ENCODE measurements around the gene FADS6. TPM values are rescaled to one million over a fixed set of nuclear protein-coding genes. Genes with fewer than 3 reads are reported as not detected.
"Not testable (repeated sequence)": the region's sequence is repeated elsewhere in the genome, so short reads cannot be mapped to it uniquely, and the experiment has no call there.

The FADS6 gene
- total RNA-seq, 1 donor from 2014 or later, result not detected

DNA sequence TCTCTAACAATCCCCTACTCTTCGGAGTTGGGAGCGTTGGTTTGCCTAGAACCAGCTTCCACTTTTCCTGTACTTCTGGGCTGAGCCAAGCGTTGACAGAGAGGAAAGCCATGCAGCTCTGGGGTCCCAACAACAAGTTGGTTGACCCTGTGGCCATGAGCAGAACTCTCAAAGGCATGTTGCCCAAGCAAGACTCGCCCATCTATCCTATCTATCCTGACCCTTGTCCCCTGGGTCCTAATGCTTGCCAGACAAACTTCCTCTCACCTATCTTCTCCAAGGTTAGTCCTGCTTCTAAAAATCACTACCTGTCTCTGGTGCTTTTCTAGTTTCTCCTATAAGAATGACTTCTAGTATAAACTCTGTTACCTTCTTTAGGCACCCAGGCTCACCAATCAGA is 15.7 kb upstream of the FADS6 start:
- peaks cover 13% of the 10 kb centered on the region for H3K27me3 Mint-ChIP-seq
- H3K36me3 Mint-ChIP-seq (ENCODE audit: low read depth); DNase-seq; H3K27ac Mint-ChIP-seq; H3K9me3 Mint-ChIP-seq; H3K4me1 Mint-ChIP-seq; intact Hi-C loops (cut with micrococcal nuclease); H3K4me3 Mint-ChIP-seq: not testable (repeated sequence)

DNA sequence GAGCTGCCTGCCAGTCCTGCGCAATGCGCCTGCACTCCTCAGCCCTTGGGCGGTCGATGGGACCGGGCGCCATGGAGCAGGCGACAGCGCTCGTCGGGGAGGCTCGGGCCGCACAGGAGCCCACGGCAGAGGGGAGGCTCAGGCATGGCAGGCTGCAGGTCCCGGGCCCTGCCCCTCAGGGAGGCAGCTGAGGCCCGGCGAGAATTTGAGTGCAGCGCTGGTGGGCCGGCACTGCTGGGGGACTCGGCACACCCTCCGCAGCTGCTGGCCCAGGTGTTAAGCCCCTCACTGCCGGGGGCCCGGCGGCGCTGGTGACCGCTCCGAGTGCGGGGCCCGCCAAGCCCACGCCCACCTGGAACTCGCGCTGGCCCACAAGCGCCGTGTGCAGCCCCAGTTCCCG is 13.6 kb upstream of the FADS6 start:
- Mint-ChIP-seq H3K4me3 (no peak overlapping the region), H3K27me3 (peaks cover 9% of the 10 kb centered on the region), H3K27ac (no peak overlapping the region), H3K36me3 (ENCODE audit: low read depth) (no peaks in the 10 kb centered on the region), H3K9me3 (no peaks in the 10 kb centered on the region), H3K4me1 (no peaks in the 10 kb centered on the region)
- intact Hi-C loops (cut with micrococcal nuclease), result no loop called here
- no peak for DNase-seq

DNA sequence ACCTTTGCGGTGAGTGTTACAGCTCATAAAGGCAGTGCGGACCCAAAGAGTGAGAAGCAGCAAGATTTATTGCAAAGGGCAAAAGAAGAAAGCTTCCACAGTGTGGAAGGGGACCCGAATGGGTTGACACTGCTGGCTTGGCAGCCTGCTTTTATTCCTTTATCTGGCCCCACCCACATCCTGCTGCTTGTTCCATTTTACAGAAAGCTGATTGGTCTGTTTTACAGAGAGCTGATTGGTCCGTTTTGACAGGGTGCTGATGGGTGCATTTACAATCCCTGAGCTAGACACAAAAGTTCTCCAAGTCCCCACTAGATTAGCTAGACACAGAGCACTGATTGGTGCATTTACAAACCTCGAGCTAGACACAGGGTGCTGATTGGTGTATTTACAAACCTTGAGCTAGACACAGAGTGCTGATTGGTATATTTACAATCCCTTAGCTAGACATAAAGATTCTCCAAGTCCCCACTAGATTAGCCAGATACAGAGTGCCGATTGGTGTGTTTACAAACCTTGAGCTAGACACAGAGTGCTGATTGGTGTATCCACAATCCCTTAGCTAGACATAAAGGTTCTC is 12.9 kb upstream of the FADS6 start:
- DNase-seq, result peak; percentile 66
- H3K27ac Mint-ChIP-seq; intact Hi-C loops (cut with micrococcal nuclease): not testable (repeated sequence)

DNA sequence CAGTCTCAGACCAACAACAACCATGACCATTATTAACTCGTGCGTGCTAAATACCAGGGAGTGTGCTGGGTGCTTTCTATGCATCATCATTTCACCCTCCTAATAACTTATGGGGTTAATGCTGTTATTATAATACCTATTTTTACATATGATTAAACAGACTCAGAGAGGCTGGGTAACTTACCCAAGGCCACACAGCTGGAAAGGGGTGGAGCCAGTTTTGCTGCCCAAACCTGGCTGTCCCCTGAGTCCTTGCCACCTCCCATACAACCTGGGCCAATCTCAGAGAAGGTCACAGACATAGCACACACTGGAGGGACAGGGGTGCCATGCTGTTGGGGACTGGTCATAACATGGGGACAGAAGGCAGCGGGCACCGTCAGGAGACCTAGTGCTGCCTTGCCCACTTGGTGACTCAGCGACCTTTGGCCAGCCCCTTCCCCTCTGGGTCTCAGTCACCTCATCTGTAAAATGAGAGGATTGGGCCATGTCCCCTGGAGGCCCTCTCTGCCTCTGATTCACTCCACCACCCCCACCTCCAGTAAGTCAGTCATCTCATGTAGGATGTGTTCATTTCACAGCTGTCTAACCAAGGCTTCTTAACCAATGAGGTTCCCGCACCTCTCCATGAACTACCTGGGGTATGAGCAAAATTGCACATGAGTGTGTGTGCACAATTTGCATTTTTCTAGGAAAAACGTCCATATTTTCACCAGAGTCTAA is 11.4 kb upstream of the FADS6 start:
- Mint-ChIP-seq H3K4me3 (no peak overlapping the region), H3K27ac (no peak overlapping the region), H3K4me1 (no peaks in the 10 kb centered on the region), H3K9me3 (no peaks in the 10 kb centered on the region), H3K27me3 (peaks cover 11% of the 10 kb centered on the region), H3K36me3 (ENCODE audit: low read depth) (no peaks in the 10 kb centered on the region)
- intact Hi-C loops (cut with micrococcal nuclease), result no loop called here
- DNase-seq, result no peak

More for the DNA sequence above, 12.9 kb upstream of the FADS6 start:
- H3K4me1 Mint-ChIP-seq; H3K4me3 Mint-ChIP-seq; H3K27me3 Mint-ChIP-seq; H3K36me3 Mint-ChIP-seq (ENCODE audit: low read depth); H3K9me3 Mint-ChIP-seq: not testable (repeated sequence)

DNA sequence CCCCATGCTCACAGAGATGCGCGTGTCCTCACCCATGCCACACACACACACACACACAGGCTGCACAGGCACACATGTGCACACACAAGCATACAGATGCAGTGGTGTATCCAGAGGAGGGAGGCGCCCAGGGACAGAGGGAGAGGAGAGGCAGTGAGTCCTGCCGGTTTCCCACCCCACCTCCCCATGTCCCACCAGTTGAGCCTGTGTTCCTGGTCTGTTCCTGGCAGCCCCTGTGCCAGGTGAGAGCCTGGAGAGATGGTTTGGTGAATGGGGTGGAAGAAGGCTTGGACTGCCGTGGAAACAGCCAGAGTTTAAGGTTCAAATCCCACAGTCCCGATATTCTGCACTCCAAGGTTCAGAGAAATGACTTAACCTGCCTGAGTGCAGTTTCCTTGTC is 10.2 kb upstream of the FADS6 start:
- intact Hi-C loops (cut with micrococcal nuclease), result no loop called here
- H3K4me1 Mint-ChIP-seq, result no peaks in the 10 kb centered on the region
- H3K4me3 Mint-ChIP-seq, result no peak overlapping the region
- no peaks in the 10 kb centered on the region for H3K36me3 Mint-ChIP-seq (ENCODE audit: low read depth)
- peaks cover 11% of the 10 kb centered on the region for H3K27me3 Mint-ChIP-seq
- H3K27ac Mint-ChIP-seq, result no peak overlapping the region
- no peak for DNase-seq
- no peaks in the 10 kb centered on the region for H3K9me3 Mint-ChIP-seq

DNA sequence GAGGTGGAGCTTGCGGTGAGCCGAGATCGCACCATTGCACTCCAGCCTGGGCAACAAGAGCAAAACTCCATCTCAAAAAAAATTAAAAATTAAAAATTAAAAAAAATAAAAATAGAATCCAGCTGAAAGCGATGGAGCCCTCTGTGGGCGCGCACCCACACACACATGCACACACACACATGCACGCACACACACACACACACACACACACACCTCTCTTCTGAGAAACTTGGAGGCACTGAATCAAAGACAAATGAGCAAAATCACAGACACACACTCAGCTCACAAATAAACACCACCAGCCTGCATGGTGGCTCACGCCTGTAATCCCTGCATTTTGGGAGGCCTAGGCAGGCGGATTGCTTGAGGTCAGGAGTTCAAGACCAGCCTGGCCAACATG is 9.6 kb upstream of the FADS6 start:
- Mint-ChIP-seq H3K9me3 (no peaks in the 10 kb centered on the region), H3K27ac (no peak overlapping the region), H3K4me1 (no peaks in the 10 kb centered on the region), H3K4me3 (no peak overlapping the region), H3K36me3 (ENCODE audit: low read depth) (no peaks in the 10 kb centered on the region), H3K27me3 (peaks cover 7% of the 10 kb centered on the region)
- intact Hi-C loops (cut with micrococcal nuclease), result no loop called here
- DNase-seq, result no peak

DNA sequence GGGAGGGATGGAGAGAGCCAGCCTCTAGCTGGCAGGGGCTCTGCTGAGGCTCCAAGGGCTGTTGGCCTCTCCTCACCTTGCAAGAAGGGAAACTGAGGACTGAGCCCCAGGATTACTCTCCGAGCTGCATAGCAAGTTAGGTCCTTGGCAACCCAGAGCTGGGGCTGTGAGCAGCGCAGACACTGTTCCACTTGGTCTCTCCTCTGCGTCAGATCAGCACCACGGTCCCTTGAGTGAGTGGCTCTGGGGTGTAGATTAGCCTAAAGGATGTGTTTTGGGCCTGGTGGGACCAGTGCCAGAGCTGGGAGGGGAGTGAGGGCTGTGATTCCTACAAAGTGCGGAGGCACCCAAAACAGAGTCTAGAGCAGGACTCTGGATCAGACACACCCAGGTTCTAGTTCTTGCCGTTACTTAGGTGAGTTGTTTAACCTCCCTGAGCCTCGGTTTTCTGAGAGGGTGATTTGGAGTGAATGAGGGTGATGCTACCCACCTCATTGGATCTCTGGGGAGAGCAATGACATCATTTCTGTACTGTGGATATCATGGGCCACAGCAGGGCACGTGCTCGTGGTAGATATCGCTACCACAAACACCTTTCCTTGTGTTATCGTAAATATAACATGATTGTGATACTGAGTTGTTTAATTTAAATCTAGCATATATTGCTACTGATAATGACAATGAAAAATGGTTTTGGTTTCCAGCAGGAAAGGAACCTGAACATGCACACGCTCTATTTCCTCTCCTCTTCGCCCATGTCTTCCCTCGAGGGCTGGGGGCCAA is 8.1 kb upstream of the FADS6 start:
- Mint-ChIP-seq H3K27me3 (peaks cover 13% of the 10 kb centered on the region), H3K4me3 (no peak overlapping the region), H3K9me3 (no peaks in the 10 kb centered on the region), H3K36me3 (ENCODE audit: low read depth) (no peaks in the 10 kb centered on the region), H3K27ac (no peak overlapping the region), H3K4me1 (no peaks in the 10 kb centered on the region)
- intact Hi-C loops (cut with micrococcal nuclease), result no loop called here
- no peak for DNase-seq

DNA sequence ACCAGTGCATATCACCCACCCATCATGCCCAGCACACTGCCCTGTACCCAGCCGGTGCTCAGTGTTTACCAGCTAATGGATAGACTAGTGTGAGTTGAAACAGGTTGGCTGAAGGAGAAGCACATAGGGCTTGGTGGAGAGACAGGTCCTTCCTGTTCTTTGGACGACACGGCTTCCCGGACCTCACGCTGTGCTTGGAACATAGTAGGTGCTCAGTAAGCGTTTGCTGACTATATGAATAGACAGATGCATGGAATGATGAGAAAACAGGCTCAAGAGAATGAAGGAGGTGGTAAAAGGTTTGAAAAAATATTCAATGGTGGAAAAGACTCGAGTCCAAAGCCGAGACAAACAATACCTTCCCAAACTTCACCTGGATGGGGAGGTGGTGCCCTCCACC is 6.8 kb upstream of the FADS6 start:
- DNase-seq, result no peak
- Mint-ChIP-seq H3K27me3 (peaks cover 24% of the 10 kb centered on the region), H3K9me3 (no peaks in the 10 kb centered on the region), H3K4me3 (no peak overlapping the region), H3K4me1 (no peaks in the 10 kb centered on the region), H3K36me3 (ENCODE audit: low read depth) (no peaks in the 10 kb centered on the region), H3K27ac (no peak overlapping the region)
- intact Hi-C loops (cut with micrococcal nuclease), result no loop called here

DNA sequence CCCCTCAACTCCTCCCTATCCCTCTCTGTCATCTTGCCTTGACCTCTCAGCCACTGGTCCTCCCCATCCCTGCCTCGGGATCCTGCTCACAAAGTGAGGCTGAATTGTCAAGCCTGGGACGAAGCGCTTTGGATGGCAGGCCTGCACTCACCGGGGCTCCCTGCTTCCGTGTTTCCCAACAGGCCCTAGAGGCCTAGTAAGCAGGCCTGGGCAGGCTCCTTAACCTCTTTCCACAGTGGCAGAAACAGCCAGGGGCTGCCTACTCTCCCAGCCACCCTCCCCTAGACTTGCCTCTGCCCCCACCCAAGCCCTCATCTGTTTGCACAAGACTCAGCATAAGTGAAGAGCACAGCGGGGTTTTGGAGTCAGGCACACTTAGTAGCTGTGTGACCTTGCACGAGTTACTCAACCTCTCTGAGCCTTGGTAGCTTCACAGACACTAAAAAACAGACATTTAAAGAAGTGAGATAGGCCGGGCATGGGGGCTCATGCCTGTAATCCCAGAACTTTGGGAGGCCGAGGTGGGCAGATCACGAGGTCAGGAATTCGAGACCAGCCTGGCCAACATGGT is 5.0 kb upstream of the FADS6 start:
- Mint-ChIP-seq H3K27ac (no peak overlapping the region), H3K9me3 (no peaks in the 10 kb centered on the region), H3K4me1 (peaks cover 2% of the 10 kb centered on the region), H3K36me3 (ENCODE audit: low read depth) (no peaks in the 10 kb centered on the region), H3K27me3 (peaks cover 37% of the 10 kb centered on the region), H3K4me3 (no peak overlapping the region)
- no peak for DNase-seq
- intact Hi-C loops (cut with micrococcal nuclease), result no loop called here

DNA sequence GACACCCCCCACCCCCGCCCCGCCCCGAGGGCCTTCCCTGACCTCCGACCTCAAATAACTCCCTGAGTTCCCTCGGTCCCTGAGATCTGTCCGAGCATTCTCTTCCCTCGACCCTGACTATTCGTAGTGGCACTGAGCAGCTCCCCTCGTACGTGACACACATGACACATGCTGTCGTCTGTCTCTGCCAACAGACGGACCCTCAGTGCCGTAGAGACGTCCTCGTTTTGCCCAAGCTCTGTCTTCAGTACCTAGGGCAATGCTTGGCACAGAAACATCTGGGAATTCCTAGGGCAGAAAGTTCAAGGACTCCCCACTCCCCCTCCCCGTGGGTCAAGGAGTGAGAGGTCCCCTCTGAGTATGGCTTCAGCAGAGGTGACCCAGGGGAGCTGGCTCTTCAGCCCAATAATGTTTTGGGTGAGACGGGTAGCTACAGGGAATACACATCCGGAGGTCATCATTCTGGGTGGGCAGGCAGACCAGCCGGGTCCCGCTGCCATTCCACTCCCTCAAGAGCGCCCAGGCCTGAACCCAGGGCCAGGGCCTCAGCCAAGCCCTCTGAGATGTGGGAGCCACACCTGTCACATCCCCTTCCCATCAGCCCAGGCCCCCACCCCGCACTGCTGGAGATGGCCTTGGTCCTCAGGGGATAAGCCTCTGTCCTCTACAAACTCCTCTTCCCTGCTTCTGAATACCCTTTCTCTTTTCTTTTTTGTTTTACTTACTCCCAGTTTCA is 671 bp upstream of the FADS6 start:
- no peak for DNase-seq
- H3K4me1 Mint-ChIP-seq, result peaks cover 2% of the 10 kb centered on the region
- H3K4me3 Mint-ChIP-seq, result peak overlapping the region; percentile 68
- H3K9me3 Mint-ChIP-seq, result no peaks in the 10 kb centered on the region
- H3K27me3 Mint-ChIP-seq, result peaks cover 46% of the 10 kb centered on the region
- intact Hi-C loops (cut with micrococcal nuclease), result no loop called here
- H3K36me3 Mint-ChIP-seq (ENCODE audit: low read depth), result no peaks in the 10 kb centered on the region
- H3K27ac Mint-ChIP-seq, result no peak overlapping the region

DNA sequence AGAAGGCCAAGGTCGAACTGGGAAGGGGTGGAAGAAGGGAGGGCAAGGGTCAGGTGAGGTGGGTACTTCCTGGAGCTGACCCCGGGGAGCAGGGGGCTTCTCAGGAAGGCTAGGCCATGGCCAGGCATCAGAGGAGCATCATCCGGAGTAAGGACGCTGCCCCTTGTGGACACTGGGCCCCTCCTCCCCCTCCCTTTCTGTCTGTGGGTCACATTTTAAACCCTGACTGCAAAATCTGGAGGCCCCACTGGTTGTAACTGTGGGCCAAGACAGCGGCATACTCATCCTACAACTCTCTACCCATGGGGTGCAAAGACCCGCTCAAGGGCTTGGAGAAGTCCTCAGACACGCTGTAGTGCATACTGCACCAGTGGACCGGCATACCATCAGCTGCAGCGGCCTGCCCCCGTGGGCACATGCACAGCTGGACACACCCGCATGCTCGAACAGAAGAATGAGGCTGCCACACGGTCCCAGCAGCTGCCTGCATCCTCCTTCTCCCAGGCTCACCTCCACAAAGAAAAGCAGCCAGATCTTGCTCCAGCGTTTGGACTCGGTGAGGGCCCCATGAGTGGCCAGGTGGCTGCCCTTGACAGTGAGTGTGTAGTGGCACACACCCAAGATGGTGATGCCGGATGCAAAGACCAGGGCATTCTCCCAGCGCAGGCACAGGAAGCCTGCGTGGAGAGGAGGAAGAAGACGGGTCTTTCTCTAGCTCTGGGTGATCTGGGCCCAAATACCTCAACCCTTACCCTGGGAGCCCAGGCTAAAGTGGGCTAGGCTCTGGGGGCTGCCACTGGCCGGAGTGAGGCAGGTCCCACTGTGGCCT is 1.2 kb downstream of the FADS6 start:
- intact Hi-C loops (cut with micrococcal nuclease), result no loop called here
- H3K4me1 Mint-ChIP-seq, result peaks cover 2% of the 10 kb centered on the region
- DNase-seq, result no peak
- H3K4me3 Mint-ChIP-seq, result no peak overlapping the region
- no peak overlapping the region for H3K27ac Mint-ChIP-seq
- peaks cover 46% of the 10 kb centered on the region for H3K27me3 Mint-ChIP-seq
- no peaks in the 10 kb centered on the region for H3K36me3 Mint-ChIP-seq (ENCODE audit: low read depth)
- no peaks in the 10 kb centered on the region for H3K9me3 Mint-ChIP-seq

DNA sequence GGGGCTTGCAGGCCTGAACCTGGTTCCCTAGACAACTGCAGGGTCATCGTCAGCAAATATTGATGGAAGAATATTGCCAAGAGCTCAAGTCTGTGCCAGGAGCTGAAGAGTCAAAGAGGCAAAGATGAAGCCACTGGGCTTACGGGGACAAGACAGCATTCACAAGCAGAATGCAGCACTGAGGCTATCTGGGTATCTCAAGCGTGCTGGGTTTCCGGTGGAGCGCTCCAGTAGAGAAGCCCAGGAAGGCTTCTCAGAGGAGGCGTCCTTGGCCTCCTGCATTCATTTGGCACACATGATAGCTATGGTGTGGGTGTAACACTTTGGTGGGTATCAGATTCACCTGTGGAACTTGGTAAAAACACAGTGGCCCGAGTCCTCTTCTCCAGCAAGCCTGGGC is 2.9 kb downstream of the FADS6 start:
- DNase-seq, result no peak
- intact Hi-C loops (cut with micrococcal nuclease), result no loop called here
- peaks cover 38% of the 10 kb centered on the region for H3K27me3 Mint-ChIP-seq
- no peak overlapping the region for H3K4me3 Mint-ChIP-seq
- peaks cover 2% of the 10 kb centered on the region for H3K4me1 Mint-ChIP-seq
- no peak overlapping the region for H3K27ac Mint-ChIP-seq
- no peaks in the 10 kb centered on the region for H3K9me3 Mint-ChIP-seq
- H3K36me3 Mint-ChIP-seq (ENCODE audit: low read depth), result no peaks in the 10 kb centered on the region

DNA sequence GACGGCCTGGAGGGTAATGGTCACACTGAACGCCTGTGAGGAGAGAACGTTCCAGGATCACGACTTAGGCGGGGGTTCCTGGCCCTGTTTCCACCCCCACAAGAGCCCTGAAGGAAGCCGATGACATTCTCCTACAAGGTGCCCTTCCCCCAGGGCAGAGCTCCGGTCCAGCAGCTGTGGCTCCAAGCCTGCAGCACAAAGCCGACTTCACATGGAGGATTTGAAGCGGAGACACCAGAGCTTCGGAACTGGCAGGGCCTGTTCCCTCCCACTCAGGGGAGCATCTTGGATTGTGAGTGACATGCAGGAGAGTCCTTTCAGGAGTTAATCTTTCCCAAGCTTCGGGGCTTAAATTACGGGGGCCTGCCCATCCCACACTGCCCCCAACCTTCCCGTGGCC is 5.0 kb downstream of the FADS6 start:
- no peak for DNase-seq
- Mint-ChIP-seq H3K36me3 (ENCODE audit: low read depth) (no peaks in the 10 kb centered on the region), H3K4me3 (no peak overlapping the region), H3K27me3 (peaks cover 26% of the 10 kb centered on the region), H3K9me3 (no peaks in the 10 kb centered on the region), H3K4me1 (no peaks in the 10 kb centered on the region), H3K27ac (no peak overlapping the region)
- intact Hi-C loops (cut with micrococcal nuclease), result no loop called here
